GM10266 (cell line): ENCODE data around the gene JAKMIP1.

Experiments used
- DNase-seq: peaks from one replicate; pipeline ENCODE4 v3.0.0; 2012; ENCODE audit errors: extremely low spot score
- TF ChIP-seq, protein P1 (sequence below): IDR thresholded peaks from 2 replicates; pipeline ENCODE4 v1.5.1; 2012; ENCODE audit warnings: mild to moderate bottlenecking, low read depth; ENCODE audit not compliant: control insufficient read depth, insufficient read depth; ENCODE audit errors: missing control alignments

JAKMIP1 gene

DNA sequence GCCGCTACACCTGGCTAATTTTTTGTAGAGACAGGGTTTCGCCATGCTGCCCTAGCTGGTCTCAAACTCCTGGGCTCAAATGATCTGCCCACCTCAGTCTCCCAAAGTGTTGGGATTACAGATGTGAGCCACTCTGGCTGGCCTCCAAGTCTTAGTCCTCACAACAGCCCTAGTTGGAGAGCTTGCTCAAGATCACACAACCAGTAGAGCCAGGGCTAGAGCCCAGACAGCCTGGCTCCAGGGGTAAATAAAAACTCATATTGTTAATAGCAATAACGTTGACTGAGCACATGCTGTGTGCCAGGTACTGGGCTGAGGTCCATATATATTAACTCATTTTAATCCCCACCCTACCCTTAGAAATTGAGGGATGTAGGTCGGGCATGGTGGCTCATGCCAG lies 7.3 kb upstream of the JAKMIP1 start:
- TF ChIP-seq, protein P1, sequence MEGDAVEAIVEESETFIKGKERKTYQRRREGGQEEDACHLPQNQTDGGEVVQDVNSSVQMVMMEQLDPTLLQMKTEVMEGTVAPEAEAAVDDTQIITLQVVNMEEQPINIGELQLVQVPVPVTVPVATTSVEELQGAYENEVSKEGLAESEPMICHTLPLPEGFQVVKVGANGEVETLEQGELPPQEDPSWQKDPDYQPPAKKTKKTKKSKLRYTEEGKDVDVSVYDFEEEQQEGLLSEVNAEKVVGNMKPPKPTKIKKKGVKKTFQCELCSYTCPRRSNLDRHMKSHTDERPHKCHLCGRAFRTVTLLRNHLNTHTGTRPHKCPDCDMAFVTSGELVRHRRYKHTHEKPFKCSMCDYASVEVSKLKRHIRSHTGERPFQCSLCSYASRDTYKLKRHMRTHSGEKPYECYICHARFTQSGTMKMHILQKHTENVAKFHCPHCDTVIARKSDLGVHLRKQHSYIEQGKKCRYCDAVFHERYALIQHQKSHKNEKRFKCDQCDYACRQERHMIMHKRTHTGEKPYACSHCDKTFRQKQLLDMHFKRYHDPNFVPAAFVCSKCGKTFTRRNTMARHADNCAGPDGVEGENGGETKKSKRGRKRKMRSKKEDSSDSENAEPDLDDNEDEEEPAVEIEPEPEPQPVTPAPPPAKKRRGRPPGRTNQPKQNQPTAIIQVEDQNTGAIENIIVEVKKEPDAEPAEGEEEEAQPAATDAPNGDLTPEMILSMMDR, result no peak
- DNase-seq, result no peak

- no peak for DNase-seq
- TF ChIP-seq, protein P1, result no peak
Measured at GRCh38 chr4:6206771-6207290, 6.5 kb upstream of the JAKMIP1 start.

- TF ChIP-seq, protein P1, result no peak
- DNase-seq, result no peak
Measured at GRCh38 chr4:6205973-6206372, 5.6 kb upstream of the JAKMIP1 start.

- TF ChIP-seq, protein P1, result no peak
- no peak for DNase-seq
Measured at GRCh38 chr4:6205567-6205931, 5.2 kb upstream of the JAKMIP1 start.

DNA sequence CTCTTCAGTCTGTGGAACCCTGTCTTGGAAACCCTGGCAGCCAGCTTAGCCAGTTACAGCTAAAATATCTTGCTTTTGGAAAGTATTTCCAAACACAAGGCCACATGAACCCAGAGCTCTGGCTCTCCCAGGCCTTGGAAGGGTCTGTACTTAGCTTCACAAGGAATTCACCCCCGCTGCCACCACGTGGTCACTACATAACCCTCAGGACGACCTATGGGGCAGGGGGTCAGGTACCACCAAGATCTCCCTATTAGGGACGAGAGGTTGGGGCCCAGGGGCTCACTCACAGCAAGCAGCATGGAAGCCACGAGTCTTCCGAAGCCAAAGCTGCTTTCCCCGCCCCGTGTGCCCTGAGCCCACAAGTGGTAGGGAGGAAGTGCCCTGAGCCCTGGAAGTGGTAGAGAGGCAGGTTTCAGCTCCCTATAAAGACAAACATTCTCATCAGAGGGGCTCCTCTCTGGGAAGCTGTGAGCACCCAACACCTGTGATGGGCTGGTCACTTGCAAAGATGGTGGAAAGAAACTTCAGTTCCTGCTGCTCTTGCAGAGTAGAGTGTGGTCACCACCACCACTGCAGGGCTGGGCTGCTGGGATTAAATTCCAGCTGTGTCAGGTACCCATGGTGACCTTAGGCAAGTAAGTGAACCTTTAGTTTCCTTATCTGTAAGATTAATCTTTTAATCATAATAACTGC lies 4.7 kb upstream of the JAKMIP1 start:
- TF ChIP-seq, protein P1, result no peak
- DNase-seq, result no peak

- DNase-seq, result no peak
- TF ChIP-seq, protein P1, result no peak
Measured at GRCh38 chr4:6204098-6204497, 3.7 kb upstream of the JAKMIP1 start.

DNA sequence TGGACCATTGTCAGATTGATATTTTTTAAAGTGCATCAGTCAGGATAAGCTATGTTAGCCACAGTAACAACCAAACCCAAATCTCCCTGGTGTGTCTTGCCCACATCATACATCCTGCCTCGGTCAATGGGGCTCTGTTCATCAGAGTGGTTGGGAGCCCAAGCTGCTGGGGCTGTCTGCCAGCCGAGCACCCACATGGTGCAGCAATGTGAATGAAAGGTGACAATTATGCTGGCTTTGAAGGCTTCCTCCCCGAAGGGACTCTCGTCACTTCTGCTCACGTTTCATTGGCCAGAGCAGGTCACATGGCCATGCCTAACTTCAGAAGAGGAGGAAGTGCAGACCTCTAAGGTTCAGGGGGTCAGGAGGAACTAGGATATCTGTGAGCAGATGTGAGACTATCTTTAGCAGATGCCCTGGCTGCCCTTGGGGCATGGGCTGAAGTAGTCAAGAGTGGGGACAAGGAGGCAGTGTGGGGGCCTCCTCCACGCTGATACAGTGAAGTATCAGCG lies 1.3 kb upstream of the JAKMIP1 start:
- TF ChIP-seq, protein P1, result no peak
- no peak for DNase-seq
